ENCODE measurements around the gene ELAVL1. TPM values are rescaled to one million over a fixed set of nuclear protein-coding genes. Genes with fewer than 3 reads are reported as not detected.

The ELAVL1 gene
- total and polyA plus RNA-seq, 9 of the 15 experiments (the other 6 are each of a cell fraction or from before 2014, with no cell fraction given), result 4.3 to 172 (median 69.2) TPM

- TF ChIP-seq AFF1 (IDR thresholded peaks at IDR 0.05; ENCODE audit: low read depth in 1 of 2, partially characterized antibody in 2 of 2) (peak in 1 of 2 experiments; percentile 27), RBM17 (IDR thresholded peaks at IDR 0.05; ENCODE audit: borderline replicate concordance, low read depth, low read length) (no peak), ZNF140 (CRISPR knock-in tag; IDR thresholded peaks at IDR 0.05) (no peak), STAT5A (IDR thresholded peaks at IDR 0.05; ENCODE audit: borderline replicate concordance, low read length) (0 out of 2 replicates have a peak, but pooled peaks have one; percentile 9), CHD2 (IDR thresholded peaks at IDR 0.05; ENCODE audit: low read depth, low read length) (peak; percentile 68), GTF2B (IDR thresholded peaks at IDR 0.05; ENCODE audit: extremely low read depth, insufficient read length) (no peak), PTTG1 (tag; IDR thresholded peaks at IDR 0.05; ENCODE audit: low read depth) (no peak), HMGN3 (IDR thresholded peaks at IDR 0.05; ENCODE audit: borderline replicate concordance, extremely low read depth, insufficient read length, low read depth, low read length) (peak; percentile 71), KLF10 (CRISPR knock-in tag; IDR thresholded peaks at IDR 0.05) (no peak), CHCHD3 (CRISPR knock-in tag; IDR thresholded peaks at IDR 0.05) (no peak), ZNF12 (CRISPR knock-in tag; IDR thresholded peaks at IDR 0.05) (0 out of 2 replicates have a peak, but pooled peaks have one; percentile 62), NONO (IDR thresholded peaks at IDR 0.05; ENCODE audit: low read depth in 2 of 2, low read length in 1 of 2) (no peak; a peak in 1 of 4 replicates), E2F1 (CRISPR knock-in tag; IDR thresholded peaks at IDR 0.05) (no peak; the same call in 1 of the 2 replicates), MTF1 (CRISPR knock-in tag; IDR thresholded peaks at IDR 0.05; ENCODE audit: borderline replicate concordance) (no peak), RBM39 (optimal IDR thresholded peaks at IDR 0.05; ENCODE audit: low read depth, low read length) (no peak), CLOCK (CRISPR knock-in tag; IDR thresholded peaks at IDR 0.05; ENCODE audit: borderline replicate concordance) (no peak), SRSF7 (optimal IDR thresholded peaks at IDR 0.05; ENCODE audit: low read depth, low read length) (no peak), SPI1 (IDR thresholded peaks at IDR 0.05; ENCODE audit: borderline replicate concordance, low read depth, low read length) (no peak), SNRNP70 (optimal IDR thresholded peaks at IDR 0.05; ENCODE audit: low read depth, low read length) (no peak)
Measured at GRCh38 chr19:7943444-7944176, 61.8 kb downstream of the ELAVL1 start, which contains the start of gene TIMM44 (continued).
